SU-DHL-6 (cell line): ENCODE results near the gene AIP.

ENCODE experiments used
- H2AFZ ChIP-seq: fragments of 200-600 bp; sonication (generic); 2 replicates; pipeline ENCODE4 v1.6.1; 2014; ENCODE audit warnings: low read depth, mild to moderate bottlenecking, moderate library complexity, mixed read lengths, antibody characterized with exemption, low read length; ENCODE audit not compliant: severe bottlenecking
- H3F3A ChIP-seq: fragments of 200-600 bp; shearing (Covaris generic); 2 replicates; pipeline ENCODE4 v1.6.0; 2016; ENCODE audit warnings: antibody characterized with exemption, mild to moderate bottlenecking; ENCODE audit not compliant: insufficient read depth
- H3K27ac ChIP-seq: fragments of 200-600 bp; sonication (generic); 2 replicates; pipeline ENCODE4 v1.5.1; 2016; ENCODE audit warnings: low read depth, mild to moderate bottlenecking, low read length, moderate library complexity, mixed read lengths
- H3K27me3 ChIP-seq: fragments of 200-600 bp; sonication (generic), shearing (Covaris generic); 2 replicates; pipeline ENCODE4 v1.6.0; 2014; ENCODE audit warnings: mild to moderate bottlenecking, low read length
- H3K36me3 ChIP-seq: fragments of 200-600 bp; sonication (generic); 2 replicates; pipeline ENCODE4 v1.6.1; 2014; ENCODE audit warnings: mild to moderate bottlenecking, low read length, mixed read lengths
- H3K4me2 ChIP-seq: fragments of 300-600, 200-600 bp; shearing (Covaris generic), sonication (generic); 2 replicates; pipeline ENCODE4 v1.6.0; 2014; ENCODE audit warnings: low read length, low read depth, mild to moderate bottlenecking; ENCODE audit not compliant: poor library complexity, severe bottlenecking
- H3K4me3 ChIP-seq: fragments of 200-600 bp; sonication (generic); 2 replicates; pipeline ENCODE4 v1.5.1; 2014; ENCODE audit warnings: antibody characterized with exemption, low read length, mild to moderate bottlenecking, mixed read lengths; ENCODE audit not compliant: insufficient read depth, poor library complexity, severe bottlenecking
- H3K79me2 ChIP-seq: fragments of 200-600 bp; sonication (generic); 2 replicates; pipeline ENCODE4 v1.6.1; 2014; ENCODE audit warnings: mild to moderate bottlenecking, low read length, moderate library complexity; ENCODE audit not compliant: insufficient read depth
- H3K9ac ChIP-seq: fragments of 200-600 bp; sonication (generic); 2 replicates; pipeline ENCODE4 v1.7.0; 2014; ENCODE audit warnings: mild to moderate bottlenecking, low read length
- H3K9me2 ChIP-seq: fragments of 200-600 bp; sonication (generic); replicated peaks from 2 replicates; pipeline ENCODE4 v1.6.1; 2014; ENCODE audit warnings: low read length; ENCODE audit not compliant: insufficient read depth
- H3K9me3 ChIP-seq: fragments of 200-600 bp; sonication (generic); 2 replicates; pipeline ENCODE4 v1.6.1; 2014; ENCODE audit warnings: low read length, mixed read lengths; ENCODE audit not compliant: insufficient read depth
- H4K20me1 ChIP-seq: fragments of 200-600 bp; sonication (generic); 2 replicates; pipeline ENCODE4 v1.6.1; 2014; ENCODE audit warnings: low read depth, mild to moderate bottlenecking, antibody characterized with exemption, low read length, moderate library complexity, mixed read lengths
- EZH2phosphoT487 ChIP-seq: fragments of 200-600 bp; sonication (generic), shearing (Covaris generic); conservative IDR thresholded peaks from 2 replicates; pipeline ENCODE4 v1.6.1; 2018; ENCODE audit warnings: mild to moderate bottlenecking, antibody characterized with exemption, low read length, moderate library complexity, mixed read lengths
- TF ChIP-seq, protein P1 (sequence below): fragments of 200-600 bp; sonication (generic); IDR thresholded peaks from one replicate; pipeline ENCODE4 v1.5.1; 2017; ENCODE audit warnings: antibody characterized with exemption, mild to moderate bottlenecking, low read length, moderate library complexity; ENCODE audit not compliant: insufficient read depth, poor library complexity, severe bottlenecking

The AIP gene

DNA sequence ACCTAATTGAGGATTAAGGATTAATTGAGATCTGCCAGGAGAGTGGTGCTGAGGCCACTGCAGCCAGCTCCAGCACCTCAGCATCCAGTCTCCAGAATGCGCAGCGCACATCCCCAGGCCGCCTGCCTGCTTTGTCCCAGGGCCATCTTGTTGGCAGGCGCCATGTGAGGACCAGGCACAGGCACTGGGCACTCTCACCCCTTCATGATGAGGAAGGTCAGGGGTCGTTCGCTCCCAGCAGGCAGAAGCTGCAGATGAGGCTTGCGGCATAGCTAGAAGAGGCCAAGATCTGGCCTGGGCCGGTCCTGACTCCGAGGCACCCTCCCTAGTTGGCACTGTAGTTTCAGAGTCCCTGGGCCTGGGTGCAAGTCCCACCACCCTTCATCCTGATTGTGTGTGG is 34.0 kb downstream of the AIP start:
- no peaks in the 10 kb centered on the region for H3K27me3 ChIP-seq
- TF ChIP-seq, protein P1, sequence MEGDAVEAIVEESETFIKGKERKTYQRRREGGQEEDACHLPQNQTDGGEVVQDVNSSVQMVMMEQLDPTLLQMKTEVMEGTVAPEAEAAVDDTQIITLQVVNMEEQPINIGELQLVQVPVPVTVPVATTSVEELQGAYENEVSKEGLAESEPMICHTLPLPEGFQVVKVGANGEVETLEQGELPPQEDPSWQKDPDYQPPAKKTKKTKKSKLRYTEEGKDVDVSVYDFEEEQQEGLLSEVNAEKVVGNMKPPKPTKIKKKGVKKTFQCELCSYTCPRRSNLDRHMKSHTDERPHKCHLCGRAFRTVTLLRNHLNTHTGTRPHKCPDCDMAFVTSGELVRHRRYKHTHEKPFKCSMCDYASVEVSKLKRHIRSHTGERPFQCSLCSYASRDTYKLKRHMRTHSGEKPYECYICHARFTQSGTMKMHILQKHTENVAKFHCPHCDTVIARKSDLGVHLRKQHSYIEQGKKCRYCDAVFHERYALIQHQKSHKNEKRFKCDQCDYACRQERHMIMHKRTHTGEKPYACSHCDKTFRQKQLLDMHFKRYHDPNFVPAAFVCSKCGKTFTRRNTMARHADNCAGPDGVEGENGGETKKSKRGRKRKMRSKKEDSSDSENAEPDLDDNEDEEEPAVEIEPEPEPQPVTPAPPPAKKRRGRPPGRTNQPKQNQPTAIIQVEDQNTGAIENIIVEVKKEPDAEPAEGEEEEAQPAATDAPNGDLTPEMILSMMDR, result no peak
- no peak for TF ChIP-seq EZH2phosphoT487

DNA sequence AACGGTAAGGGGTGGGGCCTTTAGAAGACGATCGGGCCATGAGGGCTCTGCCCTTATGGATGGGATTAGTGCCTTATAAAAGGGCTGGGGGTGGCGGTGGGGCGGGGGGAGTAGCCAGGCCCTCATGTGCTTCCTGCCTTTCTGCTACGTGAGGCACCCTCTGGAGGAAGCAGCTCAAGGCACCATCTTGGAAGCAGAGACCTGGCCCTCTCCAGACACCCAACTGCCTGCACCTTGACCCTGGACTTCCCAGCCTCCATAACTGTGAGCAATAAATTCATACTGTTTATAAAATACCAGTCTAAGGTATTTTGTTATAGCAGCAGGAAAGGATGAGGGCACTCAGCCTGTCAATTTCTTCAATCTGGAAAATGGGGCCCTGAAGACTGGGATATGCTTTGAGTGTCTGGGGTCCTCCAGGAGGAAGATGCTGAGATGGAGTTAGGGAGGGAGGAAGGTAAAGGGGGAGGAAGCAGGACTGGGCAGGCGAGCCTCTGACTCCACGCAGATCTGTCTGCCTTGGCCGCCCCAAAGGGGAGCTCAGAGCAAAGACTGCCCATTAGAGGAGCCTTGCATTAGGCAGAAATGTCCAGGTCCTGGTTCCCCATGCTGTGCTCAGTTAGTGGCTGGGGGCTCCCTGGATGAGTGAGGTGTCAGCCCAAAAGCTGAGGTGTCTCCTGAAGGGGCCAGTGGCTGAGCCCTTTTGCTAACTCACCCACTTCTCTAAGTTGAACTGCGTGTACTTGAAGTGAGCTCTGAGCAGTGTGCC is 35.1 kb downstream of the AIP start:
- Histone ChIP-seq H3K36me3 (no peaks in the 10 kb centered on the region), H3K4me3 (no peak overlapping the region), H3K27ac (no peak overlapping the region), H3K4me2 (no peak overlapping the region), H3K9me2 (no peaks in the 10 kb centered on the region), H3K79me2 (no peaks in the 10 kb centered on the region), H3K27me3 (no peaks in the 10 kb centered on the region), H3K9me3 (no peaks in the 10 kb centered on the region), H3F3A (no peaks in the 10 kb centered on the region), H3K9ac (no peak overlapping the region), H4K20me1 (no peaks in the 10 kb centered on the region), H2AFZ (no peak overlapping the region)
- TF ChIP-seq, protein P1, result no peak

More for the DNA sequence above, 34.0 kb downstream of the AIP start:
- Histone ChIP-seq H3K4me3 (no peak overlapping the region), H3K79me2 (no peaks in the 10 kb centered on the region), H3K9ac (no peak overlapping the region), H3K9me3 (no peaks in the 10 kb centered on the region), H3K4me2 (no peak overlapping the region), H4K20me1 (no peaks in the 10 kb centered on the region), H3K9me2 (no peaks in the 10 kb centered on the region), H3F3A (no peaks in the 10 kb centered on the region), H3K36me3 (no peaks in the 10 kb centered on the region), H2AFZ (no peak overlapping the region), H3K27ac (no peak overlapping the region)

DNA sequence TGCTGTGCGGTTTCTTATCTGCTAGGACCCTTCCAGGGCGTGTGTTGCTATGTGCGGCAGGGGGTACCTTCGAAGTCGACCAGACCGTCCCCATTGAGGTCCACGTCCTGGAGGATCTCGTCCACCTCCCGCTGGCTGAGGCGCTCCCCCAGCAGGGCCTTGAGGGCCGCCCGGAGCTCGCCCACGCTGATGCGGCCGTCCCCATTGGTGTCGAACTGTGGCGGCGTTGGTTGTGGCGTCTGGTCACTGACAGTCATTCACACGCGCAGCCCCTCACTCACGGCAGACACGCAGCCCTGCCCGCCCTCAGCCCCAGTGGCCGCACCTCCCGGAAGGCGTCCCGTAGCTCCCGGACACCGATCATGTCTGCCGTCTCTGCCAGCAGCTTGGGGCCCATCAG is 36.9 kb downstream of the AIP start:
- H3K4me2 ChIP-seq, result no peak overlapping the region
- TF ChIP-seq EZH2phosphoT487, result no peak
- no peaks in the 10 kb centered on the region for H4K20me1 ChIP-seq
- H3K79me2 ChIP-seq, result no peaks in the 10 kb centered on the region
- H3F3A ChIP-seq, result no peaks in the 10 kb centered on the region
- H3K36me3 ChIP-seq, result no peaks in the 10 kb centered on the region
- no peaks in the 10 kb centered on the region for H3K9me3 ChIP-seq
- H3K9me2 ChIP-seq, result no peaks in the 10 kb centered on the region
- no peak overlapping the region for H3K9ac ChIP-seq
- no peak overlapping the region for H3K27ac ChIP-seq
- no peak overlapping the region for H3K4me3 ChIP-seq
- no peak overlapping the region for H2AFZ ChIP-seq
- H3K27me3 ChIP-seq, result no peaks in the 10 kb centered on the region
